Sigmoid colon (tissue), 7 donors: ENCODE measurements around the gene USP34. TPM values are rescaled to one million over a fixed set of nuclear protein-coding genes. Genes with fewer than 3 reads are reported as not detected.

ENCODE experiments used
- DNase-seq: peaks from one replicate; pipeline ENCODE4 v3.0.0-alpha.2; 2019
- H3K27ac ChIP-seq, 4 donors: fragments of 200-600 bp; sonication (generic); one replicate each; pipeline ENCODE4 v1.5.1; 2016 to 2019; ENCODE audit warnings: mild to moderate bottlenecking in 1 of 4
- H3K27me3 ChIP-seq, 3 donors: fragments of 200-600 bp; sonication (generic); one replicate each; pipeline ENCODE4 v1.5.1; 2019; ENCODE audit warnings: mild to moderate bottlenecking in 1 of 3
- H3K36me3 ChIP-seq, 4 donors: fragments of 200-600 bp; sonication (generic); one replicate each; pipeline ENCODE4 v1.5.1; 2016 to 2019
- H3K4me1 ChIP-seq, 4 donors: fragments of 200-600 bp; sonication (generic); one replicate each; pipeline ENCODE4 v1.5.1; 2017 to 2019
- H3K4me3 ChIP-seq, 4 donors: fragments of 200-600 bp; sonication (generic); one replicate each; pipeline ENCODE4 v1.5.1; 2017 to 2019; ENCODE audit warnings: mild to moderate bottlenecking in 2 of 4, moderate library complexity in 1 of 4
- H3K9me3 ChIP-seq, 4 donors: fragments of 200-600 bp in 3 of 4; sonication (generic) in 3 of 4; one replicate each; pipeline versions ENCODE4 v1.5.1 to v1.6.1; 2013 to 2019
- CTCF ChIP-seq, 4 experiments: fragments of 450-650 bp in 3 of 4; fragments of 200-600 bp in 1 of 4; IDR thresholded peaks; one replicate each; pipeline ENCODE4 v1.5.1; 2016 to 2019; ENCODE audit warnings: antibody characterized with exemption in 4 of 4, mild to moderate bottlenecking in 3 of 4, moderate library complexity in 2 of 4
- EP300 ChIP-seq, 4 donors: sonication (generic); formaldehyde crosslinking; IDR thresholded peaks; one replicate each; pipeline ENCODE4 v1.6.1; 2017; ENCODE audit warnings: antibody characterized with exemption in 4 of 4
- POLR2A ChIP-seq, 2 donors: fragments of 450-650 bp; IDR thresholded peaks; one replicate each; pipeline ENCODE4 v1.6.1; 2016; ENCODE audit warnings: antibody characterized with exemption in 2 of 2, mild to moderate bottlenecking in 2 of 2, moderate library complexity in 2 of 2
- POLR2AphosphoS5 ChIP-seq, 4 donors: sonication (generic); formaldehyde crosslinking; IDR thresholded peaks; one replicate each; pipeline ENCODE4 v1.6.1; 2017; ENCODE audit warnings: antibody characterized with exemption in 4 of 4
- WGBS, 2 donors: extraction: QIAGEN DNeasy Blood & Tissue Kit; methylation state at CpG; one replicate each; pipeline ENCODE4 v1.1.7; 2013; 5-methylcytosine and 5-hydroxymethylcytosine counted together
- intact Hi-C: fragments of 100-400 bp; cut with DNase I; formaldehyde crosslinking; loops from one replicate; pipeline ENCODE4 v1.15.1; 2023
- polyA plus RNA-seq, 3 donors: library from polyadenylated mRNA; stranded (reverse); fragments of 200-250 nt; gene quantifications; one replicate each; pipeline ENCODE4 v1.2.3, GENCODE V29; 2013
- total RNA-seq, 4 donors: library from RNA; depleted of rRNA; stranded (reverse); fragments of >200 nt; gene quantifications; one replicate each; pipeline ENCODE4 v1.1.0, GENCODE V29; 2016
- donor health status: healthy with polysubstance abuse.
- donor health status: Bipolar disorder and iron deficiency.
- donor health status: healthy.

USP34 gene
- total and polyA plus RNA-seq, 7 donors, result 23.6 to 158 (median 135) TPM

GRCh38 chr2:61282104-61282590 lies 188.7 kb downstream of the USP34 start:
- intact Hi-C loops, result no loop called here
- H3K4me1 ChIP-seq, result no peaks in the 10 kb centered on the region
- no peak for DNase-seq
- TF ChIP-seq EP300 (IDR thresholded peaks at IDR 0.05), result no peak
- no peak for TF ChIP-seq POLR2AphosphoS5 (IDR thresholded peaks at IDR 0.05)
- TF ChIP-seq CTCF (IDR thresholded peaks at IDR 0.05), result no peak
- no peak for TF ChIP-seq POLR2A (IDR thresholded peaks at IDR 0.05)
- no peak overlapping the region for H3K27ac ChIP-seq
- WGBS, 2 donors, result 92 to 96% methylated on average over 6 of the region's 6 CpGs
- peaks cover 3 to 80% (median 16%) of the 10 kb centered on the region in 4 donors for H3K36me3 ChIP-seq
- H3K27me3 ChIP-seq, result no peaks in the 10 kb centered on the region
- no peaks in the 10 kb centered on the region for H3K9me3 ChIP-seq
- H3K4me3 ChIP-seq, result no peak overlapping the region

- no peaks in the 10 kb centered on the region for H3K4me1 ChIP-seq
- peaks cover 3 to 84% (median 17%) of the 10 kb centered on the region in 4 donors for H3K36me3 ChIP-seq
- whole genome bisulfite sequencing, 2 donors, result 93 to 97% methylated on average over 3 of the region's 3 CpGs
- intact Hi-C loops, result no loop called here
- DNase-seq, result no peak
- no peaks in the 10 kb centered on the region for H3K27me3 ChIP-seq
- no peak overlapping the region for H3K4me3 ChIP-seq
- H3K27ac ChIP-seq, result no peak overlapping the region
- H3K9me3 ChIP-seq, result no peaks in the 10 kb centered on the region
- TF ChIP-seq CTCF (IDR thresholded peaks at IDR 0.05), result no peak
- TF ChIP-seq POLR2A (IDR thresholded peaks at IDR 0.05), result no peak
- no peak for TF ChIP-seq EP300 (IDR thresholded peaks at IDR 0.05)
- TF ChIP-seq POLR2AphosphoS5 (IDR thresholded peaks at IDR 0.05), result no peak
Measured at GRCh38 chr2:61281321-61281720, 189.6 kb downstream of the USP34 start.

- no peak for TF ChIP-seq CTCF (IDR thresholded peaks at IDR 0.05)
- TF ChIP-seq EP300 (IDR thresholded peaks at IDR 0.05), result no peak
- no peak for TF ChIP-seq POLR2AphosphoS5 (IDR thresholded peaks at IDR 0.05)
- no peaks in the 10 kb centered on the region for H3K27me3 ChIP-seq
- no peak overlapping the region for H3K4me3 ChIP-seq
- peaks cover 3 to 91% (median 17%) of the 10 kb centered on the region in 4 donors for H3K36me3 ChIP-seq
- no peak overlapping the region for H3K27ac ChIP-seq
- intact Hi-C loops, result no loop called here
- DNase-seq, result no peak
- H3K9me3 ChIP-seq, result no peaks in the 10 kb centered on the region
- H3K4me1 ChIP-seq, result no peaks in the 10 kb centered on the region
- WGBS, 2 donors, result 97 to 98% methylated on average over 13 of the region's 13 CpGs
Measured at GRCh38 chr2:61277756-61278155, 193.1 kb downstream of the USP34 start.

- no peak overlapping the region for H3K27ac ChIP-seq
- intact Hi-C loops, result no loop called here
- H3K9me3 ChIP-seq, result no peaks in the 10 kb centered on the region
- no peak for DNase-seq
- WGBS, 2 donors, result 94 to 97% methylated on average over 1 of the region's 1 CpG
- no peak overlapping the region for H3K4me3 ChIP-seq
- H3K27me3 ChIP-seq, result no peaks in the 10 kb centered on the region
- H3K36me3 ChIP-seq, result peaks cover 0 to 84% (median 8%) of the 10 kb centered on the region in 4 donors
- TF ChIP-seq POLR2A (IDR thresholded peaks at IDR 0.05) (no peak), EP300 (IDR thresholded peaks at IDR 0.05) (no peak), POLR2AphosphoS5 (IDR thresholded peaks at IDR 0.05) (no peak), CTCF (IDR thresholded peaks at IDR 0.05) (no peak)
- no peaks in the 10 kb centered on the region for H3K4me1 ChIP-seq
Measured at GRCh38 chr2:61275575-61276184, 195.2 kb downstream of the USP34 start.
